Activated T-helper 2 cell treated with anti-CD3 and anti-CD28 coated beads, Interferon-gamma antibody, Interleukin-2, Interleukin-4, amounts not matched to agents 10 μg/mL and 5 μg/mL and 100 μg/mL, durations not matched to agents 14 hours and 24 hours and 36 hours (primary cell): ENCODE results near the gene DRC1. TPM values are rescaled to one million over a fixed set of nuclear protein-coding genes. Genes with fewer than 3 reads are reported as not detected.
A peak's percentile ranks its signal among the peaks of the same experiment; 100 is the strongest.

Source experiments
- DNase-seq: peaks from one replicate; pipeline ENCODE4 v3.0.0; 2021; ENCODE audit warnings: low spot score
- H3K27ac Mint-ChIP-seq: one replicate; pipeline ENCODE4 v1.8.0; 2021; ENCODE audit warnings: mixed read lengths
- H3K27me3 Mint-ChIP-seq: one replicate; pipeline ENCODE4 v1.8.0; 2021; ENCODE audit warnings: low read depth, mixed read lengths
- H3K36me3 Mint-ChIP-seq: one replicate; pipeline ENCODE4 v1.8.0; 2021; ENCODE audit warnings: low read depth, mixed read lengths
- H3K4me1 Mint-ChIP-seq: one replicate; pipeline ENCODE4 v1.8.0; 2021; ENCODE audit warnings: low read depth, mixed read lengths
- H3K4me3 Mint-ChIP-seq: one replicate; pipeline ENCODE4 v1.8.0; 2021; ENCODE audit warnings: low read depth, mild to moderate bottlenecking, moderate library complexity, mixed read lengths
- H3K9me3 Mint-ChIP-seq: one replicate; pipeline ENCODE4 v1.8.0; 2021; ENCODE audit warnings: mixed read lengths
- intact Hi-C: fragments of 100-400 bp; cut with micrococcal nuclease; formaldehyde crosslinking; loops from one replicate; pipeline ENCODE4 v1.15.1; 2023
- total RNA-seq: library from RNA; stranded (reverse); gene quantifications from 2 replicates; pipeline ENCODE4 v1.2.3, GENCODE V29; 2022

Gene DRC1
- total RNA-seq, 1 donor from 2014 or later = not detected

GRCh38 chr2:26471766-26472706 lies 70.3 kb downstream of the DRC1 start:
- peaks cover 16% of the 10 kb centered on the region for H3K9me3 Mint-ChIP-seq
- intact Hi-C loops = loop anchor here (10.0 kb wide), 1 partner anchor 297 kb away; the partner anchor contains the start of gene GAREM2
- no peak overlapping the region for H3K27ac Mint-ChIP-seq
- DNase-seq = no peak
- peaks cover 18% of the 10 kb centered on the region for H3K36me3 Mint-ChIP-seq
- no peak overlapping the region for H3K4me3 Mint-ChIP-seq
- no peaks in the 10 kb centered on the region for H3K27me3 Mint-ChIP-seq
- no peaks in the 10 kb centered on the region for H3K4me1 Mint-ChIP-seq

- peaks cover 16% of the 10 kb centered on the region for H3K9me3 Mint-ChIP-seq
- no peak overlapping the region for H3K4me3 Mint-ChIP-seq
- peaks cover 5% of the 10 kb centered on the region for H3K4me1 Mint-ChIP-seq
- intact Hi-C loops = loop anchor here (10.0 kb wide), 1 partner anchor 298 kb away; the partner anchor contains the start of gene GAREM2
- no peaks in the 10 kb centered on the region for H3K27me3 Mint-ChIP-seq
- no peak overlapping the region for H3K27ac Mint-ChIP-seq
- no peak for DNase-seq
- peaks cover 18% of the 10 kb centered on the region for H3K36me3 Mint-ChIP-seq
Observed at GRCh38 chr2:26472821-26473655, 71.3 kb downstream of the DRC1 start.

- DNase-seq = no peak
- intact Hi-C loops = loop anchor here (10.0 kb wide), 1 partner anchor 299 kb away; the partner anchor contains the start of gene GAREM2
- peaks cover 5% of the 10 kb centered on the region for H3K4me1 Mint-ChIP-seq
- no peaks in the 10 kb centered on the region for H3K27me3 Mint-ChIP-seq
- peaks cover 16% of the 10 kb centered on the region for H3K9me3 Mint-ChIP-seq
- no peak overlapping the region for H3K27ac Mint-ChIP-seq
- peaks cover 14% of the 10 kb centered on the region for H3K36me3 Mint-ChIP-seq
- no peak overlapping the region for H3K4me3 Mint-ChIP-seq
Observed at GRCh38 chr2:26473796-26474195, 72.1 kb downstream of the DRC1 start.

GRCh38 chr2:26474261-26474785 lies 72.6 kb downstream of the DRC1 start:
- DNase-seq = no peak
- Mint-ChIP-seq H3K36me3 (peaks cover 12% of the 10 kb centered on the region), H3K4me3 (no peak overlapping the region), H3K27me3 (no peaks in the 10 kb centered on the region), H3K4me1 (peaks cover 5% of the 10 kb centered on the region), H3K9me3 (peaks cover 13% of the 10 kb centered on the region), H3K27ac (no peak overlapping the region)
- intact Hi-C loops = loop anchor here (10.0 kb wide), 1 partner anchor 300 kb away; the partner anchor contains the start of gene GAREM2

- no peak overlapping the region for H3K4me3 Mint-ChIP-seq
Observed at GRCh38 chr2:26475037-26475436, 73.3 kb downstream of the DRC1 start.

GRCh38 chr2:26475832-26476501 lies 74.2 kb downstream of the DRC1 start:
- DNase-seq = no peak
- Mint-ChIP-seq H3K9me3 (peaks cover 7% of the 10 kb centered on the region), H3K27me3 (no peaks in the 10 kb centered on the region), H3K4me1 (peaks cover 5% of the 10 kb centered on the region), H3K27ac (no peak overlapping the region), H3K36me3 (peaks cover 11% of the 10 kb centered on the region), H3K4me3 (no peak overlapping the region)
- intact Hi-C loops = loop anchor here (10.0 kb wide), 1 partner anchor 301 kb away; the partner anchor contains the start of gene GAREM2

More at GRCh38 chr2:26475037-26475436, 73.3 kb downstream of the DRC1 start:
- intact Hi-C loops = loop anchor here (10.0 kb wide), 1 partner anchor 300 kb away; the partner anchor contains the start of gene GAREM2
- Mint-ChIP-seq H3K4me1 (peaks cover 5% of the 10 kb centered on the region), H3K27me3 (no peaks in the 10 kb centered on the region), H3K9me3 (peaks cover 7% of the 10 kb centered on the region), H3K36me3 (peaks cover 11% of the 10 kb centered on the region), H3K27ac (no peak overlapping the region)
- no peak for DNase-seq

- Mint-ChIP-seq H3K27me3 (no peaks in the 10 kb centered on the region), H3K4me1 (peaks cover 5% of the 10 kb centered on the region), H3K4me3 (peak overlapping the region; percentile 69), H3K36me3 (peaks cover 2% of the 10 kb centered on the region), H3K27ac (peak overlapping the region; percentile 77), H3K9me3 (no peaks in the 10 kb centered on the region)
- intact Hi-C loops = loop anchor here (10.0 kb wide), 1 partner anchor 303 kb away; the partner anchor contains the start of gene GAREM2
- peak; percentile 14 for DNase-seq
Observed at GRCh38 chr2:26477126-26477910, 75.6 kb downstream of the DRC1 start.

- Mint-ChIP-seq H3K27me3 (no peaks in the 10 kb centered on the region), H3K36me3 (no peaks in the 10 kb centered on the region), H3K27ac (peak within 1 kb of the TSS; percentile 77), H3K9me3 (no peaks in the 10 kb centered on the region), H3K4me3 (peak within 1 kb of the TSS; percentile 69), H3K4me1 (peaks cover 5% of the 10 kb centered on the region)
- intact Hi-C loops = loop anchor here (10.0 kb wide), 1 partner anchor 303 kb away; the partner anchor contains the start of gene GAREM2
- no peak for DNase-seq
Observed at GRCh38 chr2:26477911-26478253, 76.2 kb downstream of the DRC1 start, which contains the start of gene OTOF. Gene OTOF (minus strand): TSS chr2:26478124.

- Mint-ChIP-seq H3K27me3 (no peaks in the 10 kb centered on the region), H3K36me3 (no peaks in the 10 kb centered on the region), H3K27ac (no peak overlapping the region), H3K4me3 (no peak overlapping the region), H3K4me1 (peaks cover 5% of the 10 kb centered on the region), H3K9me3 (no peaks in the 10 kb centered on the region)
- DNase-seq = no peak
- intact Hi-C loops = loop anchor here (10.0 kb wide), 1 partner anchor 304 kb away; the partner anchor contains the start of gene GAREM2
Observed at GRCh38 chr2:26478366-26478765, 76.6 kb downstream of the DRC1 start.

GRCh38 chr2:26479131-26479788 lies 77.5 kb downstream of the DRC1 start:
- intact Hi-C loops = loop anchor here (10.0 kb wide), 1 partner anchor 304 kb away; the partner anchor contains the start of gene GAREM2
- H3K9me3 Mint-ChIP-seq = no peaks in the 10 kb centered on the region
- no peaks in the 10 kb centered on the region for H3K36me3 Mint-ChIP-seq
- H3K4me1 Mint-ChIP-seq = peaks cover 5% of the 10 kb centered on the region
- H3K27me3 Mint-ChIP-seq = no peaks in the 10 kb centered on the region
- no peak overlapping the region for H3K27ac Mint-ChIP-seq
- no peak for DNase-seq
- H3K4me3 Mint-ChIP-seq = no peak overlapping the region
